Kidney epithelial cell (primary cell): Measurements from ENCODE around the gene RBM39. TPM values are rescaled to one million over a fixed set of nuclear protein-coding genes. Genes with fewer than 3 reads are reported as not detected.
"Not testable (repeated sequence)": the region's sequence is repeated elsewhere in the genome, so short reads cannot be mapped to it uniquely, and the experiment has no call there.

Experiments
- DNase-seq: peaks from one replicate; pipeline ENCODE4 v3.0.0-alpha.2; 2010; ENCODE audit warnings: low read depth
- H3K27me3 ChIP-seq: 2 replicates; pipeline ENCODE4 v1.6.0; 2011; ENCODE audit warnings: low read length; ENCODE audit not compliant: control insufficient read depth, insufficient read depth
- H3K36me3 ChIP-seq: 2 replicates; pipeline ENCODE4 v1.5.1; 2011; ENCODE audit warnings: low read length; ENCODE audit not compliant: control insufficient read depth, insufficient read depth
- H3K4me3 ChIP-seq: 2 replicates; pipeline ENCODE4 v1.5.1; 2011; ENCODE audit warnings: low read depth, mild to moderate bottlenecking, control low read depth, low read length
- total RNA-seq: library from RNA; depleted of rRNA; stranded (reverse); fragments of >200 nt; gene quantifications from 2 replicates; pipeline ENCODE4 v1.2.3, GENCODE V29; 2015
- TF ChIP-seq, protein P1 (sequence below): IDR thresholded peaks from 2 replicates; pipeline ENCODE4 v1.5.1; 2011; ENCODE audit warnings: mild to moderate bottlenecking, moderate library complexity, low read length, control low read depth, inconsistent platforms; ENCODE audit not compliant: insufficient read depth, poor library complexity, severe bottlenecking

Gene RBM39
- total RNA-seq, 1 donor from 2014 or later, result 204 TPM

DNA sequence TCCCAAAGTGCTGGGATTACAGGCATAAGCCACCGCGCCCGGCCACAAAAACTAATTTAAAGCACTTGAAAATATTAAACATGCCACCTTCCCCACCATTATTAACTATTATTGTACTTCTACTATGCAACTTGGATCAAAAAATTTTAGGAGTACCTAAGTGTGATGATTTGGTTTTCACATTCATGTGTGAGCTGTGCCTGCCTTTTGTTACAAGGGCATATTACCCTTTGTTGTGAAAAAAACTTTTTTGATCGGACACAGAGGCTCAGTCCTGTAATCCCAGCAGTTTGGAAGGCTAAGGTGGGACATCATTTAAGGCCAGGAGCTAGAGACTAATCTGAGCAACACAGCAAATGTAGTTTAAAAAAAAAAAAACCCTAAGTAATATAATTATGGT, 25.7 kb downstream of the RBM39 start:
- DNase-seq, result no peak
- TF ChIP-seq, protein P1, sequence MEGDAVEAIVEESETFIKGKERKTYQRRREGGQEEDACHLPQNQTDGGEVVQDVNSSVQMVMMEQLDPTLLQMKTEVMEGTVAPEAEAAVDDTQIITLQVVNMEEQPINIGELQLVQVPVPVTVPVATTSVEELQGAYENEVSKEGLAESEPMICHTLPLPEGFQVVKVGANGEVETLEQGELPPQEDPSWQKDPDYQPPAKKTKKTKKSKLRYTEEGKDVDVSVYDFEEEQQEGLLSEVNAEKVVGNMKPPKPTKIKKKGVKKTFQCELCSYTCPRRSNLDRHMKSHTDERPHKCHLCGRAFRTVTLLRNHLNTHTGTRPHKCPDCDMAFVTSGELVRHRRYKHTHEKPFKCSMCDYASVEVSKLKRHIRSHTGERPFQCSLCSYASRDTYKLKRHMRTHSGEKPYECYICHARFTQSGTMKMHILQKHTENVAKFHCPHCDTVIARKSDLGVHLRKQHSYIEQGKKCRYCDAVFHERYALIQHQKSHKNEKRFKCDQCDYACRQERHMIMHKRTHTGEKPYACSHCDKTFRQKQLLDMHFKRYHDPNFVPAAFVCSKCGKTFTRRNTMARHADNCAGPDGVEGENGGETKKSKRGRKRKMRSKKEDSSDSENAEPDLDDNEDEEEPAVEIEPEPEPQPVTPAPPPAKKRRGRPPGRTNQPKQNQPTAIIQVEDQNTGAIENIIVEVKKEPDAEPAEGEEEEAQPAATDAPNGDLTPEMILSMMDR, result no peak
- Histone ChIP-seq H3K4me3 (no peak overlapping the region), H3K36me3 (peaks cover 12% of the 10 kb centered on the region), H3K27me3 (no peaks in the 10 kb centered on the region)

DNA sequence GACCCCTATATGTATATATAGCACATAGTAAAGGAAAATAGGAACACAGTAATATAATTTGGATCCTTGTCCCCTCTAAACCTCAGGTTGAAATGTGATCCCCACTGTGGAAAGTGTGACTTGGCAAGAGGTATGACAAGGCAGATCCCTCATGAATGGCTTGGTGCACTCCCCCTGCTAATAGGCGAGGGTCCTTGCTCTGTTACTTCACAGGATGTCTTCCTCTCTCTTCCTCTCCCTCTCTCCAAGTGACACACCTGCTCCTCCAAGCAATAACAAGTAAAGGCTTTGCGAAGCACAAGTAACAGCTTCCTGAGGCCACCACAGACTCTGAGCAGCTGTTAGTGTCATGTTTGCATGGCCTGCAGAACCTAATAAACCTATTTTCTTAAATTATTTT, 26.4 kb downstream of the RBM39 start:
- Histone ChIP-seq H3K36me3 (peaks cover 9% of the 10 kb centered on the region), H3K27me3 (no peaks in the 10 kb centered on the region), H3K4me3 (no peak overlapping the region)
- no peak for DNase-seq
- TF ChIP-seq, protein P1, result no peak

DNA sequence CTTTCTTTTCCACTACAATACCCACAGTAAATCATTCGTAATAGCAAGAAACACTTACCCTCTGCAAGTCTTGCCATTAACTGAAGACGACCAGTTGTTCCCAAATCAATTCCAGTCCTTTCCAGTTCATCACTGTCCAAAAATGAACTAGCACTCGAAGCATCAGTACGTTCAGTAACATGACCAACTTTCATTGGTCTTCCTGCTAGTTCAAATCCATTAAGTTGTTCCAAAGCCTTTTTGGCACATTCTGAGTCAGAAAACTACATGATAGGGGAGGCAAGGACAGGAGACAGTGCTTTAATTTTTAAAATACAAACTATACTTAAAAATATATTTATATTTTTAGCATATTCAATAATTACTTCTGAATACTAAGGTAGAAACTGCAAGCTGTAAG, 27.9 kb downstream of the RBM39 start:
- Histone ChIP-seq H3K4me3 (no peak overlapping the region), H3K27me3 (no peaks in the 10 kb centered on the region), H3K36me3 (peaks cover 6% of the 10 kb centered on the region)
- TF ChIP-seq, protein P1, result no peak
- DNase-seq, result no peak

DNA sequence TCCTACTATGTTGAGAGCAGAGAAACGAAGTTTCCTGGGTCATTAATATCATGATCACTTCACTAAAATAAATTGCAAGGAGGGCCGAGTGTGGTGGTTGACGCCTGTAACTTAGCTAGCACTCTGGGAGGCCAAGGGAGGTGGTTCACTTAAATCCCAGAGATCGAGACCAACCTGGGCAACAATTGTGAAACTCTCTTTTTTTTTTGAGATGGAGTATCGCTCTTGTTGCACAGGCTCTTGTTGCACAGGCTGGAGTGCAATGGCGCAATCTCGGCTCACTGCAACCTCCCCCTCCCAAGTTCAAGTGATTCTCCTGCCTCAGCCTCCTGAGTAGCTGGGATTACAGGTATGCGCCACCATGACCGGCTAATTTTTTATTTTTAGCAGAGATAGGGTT, 28.9 kb downstream of the RBM39 start:
- H3K36me3 ChIP-seq, DNase-seq, H3K4me3 ChIP-seq, H3K27me3 ChIP-seq: not testable (repeated sequence)

DNA sequence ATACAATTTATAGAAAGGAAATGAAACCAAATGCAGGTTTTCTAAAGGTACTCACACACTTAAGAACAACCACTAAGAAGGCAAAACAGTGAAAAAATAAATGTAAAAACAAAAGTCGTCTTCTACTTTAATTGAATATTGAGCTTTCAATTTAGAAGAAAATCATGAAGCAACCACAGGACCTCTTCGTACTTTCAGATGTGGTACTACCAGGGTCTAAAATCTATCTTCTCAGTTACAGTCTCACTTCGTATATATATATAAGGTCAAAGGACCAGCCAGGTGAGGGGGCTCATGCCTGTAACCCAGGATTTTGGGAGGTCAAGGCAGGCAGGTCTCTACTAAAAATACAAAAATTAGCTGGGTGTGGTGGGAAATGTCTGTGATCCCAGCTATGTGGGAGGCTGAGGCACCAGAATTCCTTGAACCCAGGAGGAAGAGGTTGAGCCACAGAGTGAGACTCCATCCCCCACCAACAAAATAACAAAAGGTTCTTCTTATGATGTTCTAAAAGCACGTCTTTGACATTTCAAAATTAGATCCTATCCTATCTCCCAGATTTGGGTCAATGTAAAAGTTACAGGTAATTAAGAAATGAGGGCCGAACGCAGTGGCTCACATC, 30.4 kb downstream of the RBM39 start:
- TF ChIP-seq, protein P1, result no peak
- no peak overlapping the region for H3K4me3 ChIP-seq
- DNase-seq, result no peak
- peaks cover 3% of the 10 kb centered on the region for H3K36me3 ChIP-seq
- no peaks in the 10 kb centered on the region for H3K27me3 ChIP-seq

DNA sequence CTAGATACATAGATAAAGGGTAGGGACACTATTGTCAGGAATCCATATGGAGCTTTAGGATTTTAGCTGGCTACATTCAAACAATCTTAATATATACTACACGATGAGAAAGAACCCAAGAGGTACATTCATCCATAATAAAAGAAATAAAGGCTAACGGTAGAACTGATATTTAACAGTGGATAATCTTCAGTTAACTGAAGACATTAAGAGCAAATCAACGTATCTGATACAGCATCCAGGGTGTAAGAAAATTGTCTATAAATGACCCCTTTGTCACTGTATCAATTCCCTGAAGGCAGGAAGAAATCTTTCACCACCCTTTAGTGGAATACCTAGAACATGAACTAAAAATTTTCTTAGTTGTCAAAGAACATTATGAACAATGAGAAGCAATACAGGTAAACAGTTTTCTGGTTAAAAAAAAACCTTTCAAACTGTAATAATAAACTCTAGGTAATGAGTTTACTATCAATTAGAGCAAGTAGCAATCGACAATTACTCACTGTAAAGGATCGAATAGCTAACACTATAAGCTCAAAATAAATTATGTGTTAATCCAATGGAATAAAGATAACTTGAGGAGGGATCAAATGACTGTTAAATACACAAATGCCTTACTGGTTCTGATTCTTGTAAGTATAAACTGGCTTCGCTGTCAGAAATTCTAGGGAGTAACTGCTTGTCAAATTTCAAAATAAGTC, 31.0 kb downstream of the RBM39 start:
- DNase-seq, result no peak
- Histone ChIP-seq H3K4me3 (no peak overlapping the region), H3K27me3 (no peaks in the 10 kb centered on the region), H3K36me3 (peaks cover 3% of the 10 kb centered on the region)
- TF ChIP-seq, protein P1, result no peak
